ENCODE results near the gene MKNK1.

MKNK1 gene

GRCh38 chr1:46557403-46557802, 46.7 kb downstream of the MKNK1 start:
- DNase-seq = no peak

GRCh38 chr1:46556822-46557221, 47.2 kb downstream of the MKNK1 start:
- DNase-seq = no peak

GRCh38 chr1:46555826-46556619, 48.0 kb downstream of the MKNK1 start:
- DNase-seq = no peak

GRCh38 chr1:46554597-46555381, 49.3 kb downstream of the MKNK1 start:
- DNase-seq = no peak

GRCh38 chr1:46554236-46554596, 49.9 kb downstream of the MKNK1 start:
- DNase-seq = no peak

GRCh38 chr1:46553506-46553905, 50.6 kb downstream of the MKNK1 start:
- no peak for DNase-seq

GRCh38 chr1:46552357-46553237, 51.5 kb downstream of the MKNK1 start:
- DNase-seq = no peak

- DNase-seq = no peak
These were observed 52.4 kb downstream of the MKNK1 start, which contains the start of gene KNCN for GRCh38 chr1:46551597-46552095. Gene KNCN, minus strand, starts transcription at chr1:46551647. Its CDS starts 432 bp downstream, at chr1:46551215.

- no peak for DNase-seq
These were observed 53.3 kb downstream of the MKNK1 start for GRCh38 chr1:46550751-46551231.

GRCh38 chr1:46549697-46550681, 54.1 kb downstream of the MKNK1 start:
- peak; percentile 70 for DNase-seq

GRCh38 chr1:46547481-46548383, 56.3 kb downstream of the MKNK1 start:
- DNase-seq = peak; percentile 53

- no peak for DNase-seq
These were observed 57.9 kb downstream of the MKNK1 start for GRCh38 chr1:46546210-46546609.

GRCh38 chr1:46545784-46546183, 58.3 kb downstream of the MKNK1 start:
- no peak for DNase-seq

- DNase-seq = no peak
These were observed 59.4 kb downstream of the MKNK1 start for GRCh38 chr1:46544561-46545240.

- no peak for DNase-seq
These were observed 60.1 kb downstream of the MKNK1 start for GRCh38 chr1:46543761-46544560.

- no peak for DNase-seq
These were observed 60.7 kb downstream of the MKNK1 start for GRCh38 chr1:46543382-46543760.

- no peak for DNase-seq
These were observed 64.1 kb downstream of the MKNK1 start for GRCh38 chr1:46539972-46540371.

- DNase-seq = no peak
These were observed 65.9 kb downstream of the MKNK1 start for GRCh38 chr1:46538147-46538546.

GRCh38 chr1:46537651-46538050, 66.4 kb downstream of the MKNK1 start:
- DNase-seq = no peak
